GM18517 (cell line): Measurements from ENCODE around the gene NEUROD4.

Experiments used
- ATAC-seq: cut with Tn5 transposase; IDR thresholded peaks from one replicate; pipeline ENCODE4 v1.9.1; 2021; ENCODE audit warnings: mild to moderate bottlenecking, moderate library complexity; ENCODE audit not compliant: unreplicated experiment

The NEUROD4 gene

DNA sequence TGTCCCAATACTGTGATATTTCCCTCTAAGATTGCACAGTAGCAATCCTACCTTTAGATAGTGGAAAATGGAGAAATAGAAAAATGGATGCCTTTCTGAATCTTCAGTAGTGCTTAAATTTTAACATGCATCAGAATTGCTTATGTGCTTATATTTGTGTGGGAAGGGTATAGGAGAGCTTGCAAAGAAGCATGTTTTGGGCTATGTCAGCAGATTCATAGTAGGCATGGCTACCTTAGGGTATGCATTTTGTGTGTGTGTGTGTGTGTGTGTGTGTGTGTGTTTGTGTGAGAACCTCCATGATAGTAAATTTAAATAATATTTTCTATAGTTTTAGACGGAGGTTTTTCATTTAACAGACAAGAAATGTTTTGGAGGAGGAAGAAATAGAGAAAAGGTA lies 38.3 kb downstream of the NEUROD4 start:
- no peak for ATAC-seq

DNA sequence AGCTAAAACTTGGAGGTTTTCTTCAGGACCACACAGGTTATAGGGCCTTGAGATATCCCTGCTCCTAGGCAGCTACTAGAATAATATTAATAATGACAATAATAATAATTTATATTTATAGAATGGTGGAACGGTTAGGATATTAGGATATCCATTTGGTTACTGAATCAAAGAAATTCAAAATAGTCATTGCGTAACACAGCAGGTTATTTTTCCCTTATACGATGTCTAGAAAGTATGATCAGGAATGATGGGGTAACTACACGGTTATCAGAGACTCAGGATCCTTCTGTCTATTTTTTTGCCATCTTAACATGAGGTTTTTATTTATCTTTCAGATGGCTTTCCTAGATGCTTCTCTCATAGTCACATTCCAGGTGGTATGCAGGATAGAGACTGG lies 39.0 kb downstream of the NEUROD4 start:
- no peak for ATAC-seq

DNA sequence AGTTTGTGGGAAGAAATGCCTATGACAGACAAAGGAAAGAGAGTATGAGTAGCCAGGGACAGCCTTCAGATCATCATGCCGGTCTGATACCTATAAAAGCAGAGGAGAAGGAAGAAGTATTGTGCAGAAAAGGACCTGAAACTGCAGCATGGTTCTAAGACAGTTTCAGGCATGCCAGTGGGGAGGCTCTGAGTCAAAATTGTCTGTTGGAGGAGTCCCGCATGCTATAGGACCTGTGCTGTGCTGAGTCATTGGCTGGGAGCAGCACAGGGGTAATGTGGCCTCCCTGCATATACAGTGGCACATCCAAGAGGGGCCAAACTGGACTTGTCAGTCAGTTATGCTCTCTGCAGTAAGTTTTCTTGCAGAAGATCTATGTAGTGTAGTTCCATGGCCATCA lies 40.7 kb downstream of the NEUROD4 start:
- peak; percentile 99 for ATAC-seq

DNA sequence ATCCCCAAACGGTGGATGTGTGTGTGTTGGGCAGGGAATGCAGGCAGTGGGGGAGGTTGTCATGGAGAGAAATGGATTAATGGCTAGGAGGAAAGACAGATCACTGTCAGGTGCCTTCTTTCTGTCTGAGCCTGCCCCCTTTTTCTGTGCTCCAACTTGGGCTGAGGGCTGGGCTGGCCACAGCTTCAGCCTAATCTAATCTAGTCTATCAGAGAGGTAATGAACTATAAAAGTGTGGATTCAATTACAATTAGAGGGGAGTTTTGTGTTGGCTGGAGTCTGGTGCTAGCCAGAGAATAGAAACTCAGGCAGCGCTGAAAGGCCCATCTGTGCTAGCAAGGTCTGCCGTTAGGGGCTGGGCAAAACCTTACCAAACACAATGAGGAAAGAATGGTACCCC lies 41.2 kb downstream of the NEUROD4 start:
- no peak for ATAC-seq

- ATAC-seq, result no peak
These were observed 43.5 kb downstream of the NEUROD4 start for GRCh38 chr12:55063291-55063690.

DNA sequence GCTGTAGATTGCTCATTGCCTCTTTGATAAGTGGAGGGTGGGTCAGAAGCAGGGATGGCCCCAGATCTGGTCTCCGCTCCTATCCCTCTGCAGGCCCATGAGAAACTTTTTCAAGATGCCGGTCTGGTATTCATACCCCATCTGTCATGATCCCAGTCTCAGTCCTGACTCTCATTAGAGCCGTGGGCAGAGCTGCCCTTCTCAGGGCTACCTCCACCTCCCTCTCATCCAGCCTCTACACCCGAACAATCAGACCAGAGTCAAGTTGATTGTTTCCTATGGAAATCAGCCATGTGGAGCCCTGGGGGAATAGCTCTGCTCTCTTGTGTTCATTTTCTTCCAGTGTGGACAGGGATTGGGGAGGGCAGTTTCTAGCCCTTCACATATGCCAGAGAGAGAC lies 45.8 kb downstream of the NEUROD4 start:
- no peak for ATAC-seq

DNA sequence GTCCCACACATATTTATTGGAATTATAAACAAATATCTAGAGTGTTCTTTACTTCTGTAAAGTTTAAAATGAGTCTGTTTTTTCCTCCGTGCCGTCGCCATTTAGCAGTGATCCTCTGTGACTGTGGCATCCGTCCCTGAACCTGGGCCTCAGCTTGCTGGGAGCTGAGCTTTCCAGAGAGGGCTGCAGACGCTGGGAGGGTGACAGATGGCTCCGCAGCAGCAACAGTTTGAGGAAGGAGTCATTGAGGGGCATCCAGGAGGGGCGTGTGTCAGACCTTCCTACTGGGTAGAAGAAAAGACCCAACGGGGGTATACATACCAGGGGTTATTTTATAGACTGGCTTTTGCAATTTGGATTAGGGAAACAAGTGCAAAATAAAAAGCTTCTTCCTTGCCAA lies 47.9 kb downstream of the NEUROD4 start:
- ATAC-seq, result no peak

DNA sequence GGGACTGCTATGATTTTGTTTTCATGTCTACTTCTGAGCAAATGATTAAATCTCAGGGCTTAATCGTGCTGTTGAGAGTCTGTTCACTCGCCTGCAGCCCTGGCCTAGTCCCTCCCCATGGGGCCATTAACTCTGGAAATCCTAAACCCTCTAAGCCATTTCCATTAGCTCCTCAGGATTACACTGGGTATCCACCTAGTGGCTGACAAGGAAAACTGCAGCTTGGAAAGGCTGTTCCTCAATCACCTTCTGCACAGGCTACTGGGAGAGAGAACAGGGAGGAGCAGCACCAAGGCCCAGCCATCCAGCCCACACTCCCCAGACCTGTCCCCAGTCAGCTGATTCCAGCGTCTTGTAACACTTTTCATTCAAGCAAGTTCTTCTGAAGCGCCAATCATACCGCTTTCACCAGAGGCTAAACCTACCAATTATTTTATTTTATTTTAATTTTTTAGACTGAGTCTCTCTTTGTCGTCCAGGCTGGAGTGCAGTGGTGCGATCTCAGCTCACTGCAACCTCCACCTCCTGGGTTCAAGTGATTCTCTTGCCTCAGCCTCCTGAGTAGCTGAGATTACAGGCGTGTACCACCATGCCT lies 48.7 kb downstream of the NEUROD4 start:
- no peak for ATAC-seq

GRCh38 chr12:55072083-55072482 lies 52.3 kb downstream of the NEUROD4 start:
- ATAC-seq, result no peak

DNA sequence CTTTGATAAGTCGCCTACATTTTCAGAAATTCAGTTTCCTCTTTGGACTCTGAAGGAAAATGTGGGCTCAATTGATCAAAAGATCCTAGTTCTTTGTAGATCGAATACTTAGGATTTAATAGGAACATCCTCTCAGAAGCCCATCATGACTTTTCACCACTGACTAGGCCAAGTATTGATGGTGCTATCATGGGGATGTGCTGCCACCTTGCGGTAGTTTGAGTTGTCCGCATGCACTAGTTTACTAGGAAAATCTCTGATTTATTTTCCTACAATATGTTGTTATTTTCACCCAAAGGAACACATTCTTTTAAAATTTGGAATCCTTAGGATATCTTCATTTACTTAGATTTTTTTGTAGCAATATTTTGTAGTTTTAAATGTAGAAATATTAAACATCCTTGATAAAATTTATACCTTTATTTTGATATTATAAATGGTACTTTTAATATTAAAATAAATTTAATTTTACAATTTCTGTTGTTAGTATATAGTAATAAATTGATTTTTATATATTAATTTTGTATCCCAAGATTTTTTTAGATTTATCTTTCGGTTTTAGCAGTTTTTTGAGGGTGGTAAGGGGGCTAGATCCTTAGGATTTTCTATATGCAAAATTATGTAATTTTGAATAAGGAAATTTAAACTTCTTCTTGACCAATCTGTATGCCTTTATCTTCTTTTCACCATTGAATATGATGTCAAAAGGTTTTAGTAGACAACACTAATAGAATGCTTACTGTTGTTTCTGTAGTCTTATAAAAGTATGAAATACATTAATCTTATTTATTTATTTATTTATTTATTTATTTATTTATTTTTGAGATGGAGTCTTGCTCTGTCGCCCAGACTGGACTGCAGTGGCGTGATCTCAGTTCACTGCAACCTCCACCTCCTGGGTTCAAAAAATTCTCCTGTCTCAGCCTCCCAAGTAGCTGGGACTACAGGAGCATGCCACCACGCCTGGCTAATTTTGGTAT lies 53.6 kb downstream of the NEUROD4 start:
- peak; percentile 61 for ATAC-seq

DNA sequence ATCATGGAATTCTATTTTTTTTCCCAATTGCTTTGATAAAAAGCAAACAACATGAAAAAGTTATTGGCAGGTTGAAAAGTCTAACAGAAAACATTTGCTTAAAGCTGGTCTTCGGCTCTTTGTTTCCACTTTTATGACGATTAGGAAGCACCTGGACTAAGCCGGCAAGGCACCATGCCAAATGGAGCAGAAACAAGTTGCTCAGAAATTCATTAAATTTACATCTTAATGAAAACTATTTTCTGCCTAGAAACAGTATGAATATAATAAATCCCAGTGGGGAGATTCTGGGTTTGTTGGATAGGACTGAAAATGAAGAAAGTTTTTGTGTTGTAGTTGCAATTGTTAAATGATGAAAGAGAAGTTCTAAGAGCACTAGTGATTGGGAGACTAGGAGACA lies 55.0 kb downstream of the NEUROD4 start:
- ATAC-seq, result no peak
